Activated T-helper 2 cell treated with anti-CD3 and anti-CD28 coated beads, Interferon-gamma antibody, Interleukin-2, Interleukin-4, amounts not matched to agents 10 μg/mL and 5 μg/mL and 100 μg/mL, durations not matched to agents 14 hours and 24 hours and 36 hours (primary cell): ENCODE results near the gene SFTPA1. TPM values are rescaled to one million over a fixed set of nuclear protein-coding genes. Genes with fewer than 3 reads are reported as not detected.
"Not testable (repeated sequence)": the region's sequence is repeated elsewhere in the genome, so short reads cannot be mapped to it uniquely, and the experiment has no call there.

Experiments
- DNase-seq: peaks from one replicate; pipeline ENCODE4 v3.0.0; 2021; ENCODE audit warnings: low spot score
- H3K27ac Mint-ChIP-seq: one replicate; pipeline ENCODE4 v1.8.0; 2021; ENCODE audit warnings: mixed read lengths
- H3K27me3 Mint-ChIP-seq: one replicate; pipeline ENCODE4 v1.8.0; 2021; ENCODE audit warnings: low read depth, mixed read lengths
- H3K36me3 Mint-ChIP-seq: one replicate; pipeline ENCODE4 v1.8.0; 2021; ENCODE audit warnings: low read depth, mixed read lengths
- H3K4me1 Mint-ChIP-seq: one replicate; pipeline ENCODE4 v1.8.0; 2021; ENCODE audit warnings: low read depth, mixed read lengths
- H3K4me3 Mint-ChIP-seq: one replicate; pipeline ENCODE4 v1.8.0; 2021; ENCODE audit warnings: low read depth, mild to moderate bottlenecking, moderate library complexity, mixed read lengths
- H3K9me3 Mint-ChIP-seq: one replicate; pipeline ENCODE4 v1.8.0; 2021; ENCODE audit warnings: mixed read lengths
- intact Hi-C: fragments of 100-400 bp; cut with micrococcal nuclease; formaldehyde crosslinking; loops from one replicate; pipeline ENCODE4 v1.15.1; 2023
- total RNA-seq: library from RNA; stranded (reverse); gene quantifications from 2 replicates; pipeline ENCODE4 v1.2.3, GENCODE V29; 2022

SFTPA1 gene
- total RNA-seq: not detected in 2 replicates

DNA sequence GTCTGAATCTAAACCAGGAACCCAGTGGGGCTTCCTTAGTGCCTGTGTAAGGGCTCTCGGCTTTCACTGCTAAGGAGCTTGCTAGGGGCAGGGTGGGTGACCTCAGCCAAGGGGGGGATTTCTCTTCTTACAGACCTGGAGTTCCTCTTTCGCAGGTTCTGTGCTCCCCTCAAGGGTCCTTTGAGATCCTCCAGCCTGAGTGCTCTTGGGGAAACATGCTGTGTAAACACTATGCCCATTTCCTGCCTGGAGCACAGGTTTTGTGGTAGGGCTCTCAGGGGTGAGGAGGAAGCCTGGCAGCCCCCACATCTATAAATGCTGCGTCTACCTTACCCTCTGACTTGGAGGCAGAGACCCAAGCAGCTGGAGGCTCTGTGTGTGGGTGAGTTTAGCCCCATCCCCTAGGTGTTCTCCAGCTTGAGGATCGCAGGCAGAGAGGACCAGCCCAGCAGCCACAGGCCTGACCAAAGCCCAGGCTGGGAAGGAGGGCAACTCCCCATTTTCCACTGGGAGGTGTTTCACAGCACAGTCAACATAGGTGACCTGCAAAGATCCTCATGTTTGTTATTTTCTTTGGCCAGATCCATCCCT lies at the start of gene SFTPA1:
Gene SFTPA1, plus strand, starts transcription at position 339 of the 591 bp plus-strand sequence. CDS start 887 bp downstream, outside the sequence.
- Mint-ChIP-seq H3K9me3 (no peaks in the 10 kb centered on the region), H3K27me3 (peaks cover 6% of the 10 kb centered on the region), H3K36me3 (no peaks in the 10 kb centered on the region), H3K4me3 (no peak within 1 kb of the TSS), H3K27ac (no peak within 1 kb of the TSS), H3K4me1 (no peaks in the 10 kb centered on the region)
- DNase-seq: no peak
- intact Hi-C loops: no loop called here

GRCh38 chr10:79561257-79561656 lies 49.5 kb upstream of the SFTPA1 start:
- DNase-seq: no peak
- H3K27me3 Mint-ChIP-seq: peaks cover 16% of the 10 kb centered on the region
- intact Hi-C loops: loop anchor here (5.0 kb wide), 1 partner anchor 371 kb away; no protein-coding TSS in a partner anchor
- H3K9me3 Mint-ChIP-seq: no peaks in the 10 kb centered on the region
- H3K27ac Mint-ChIP-seq: no peak overlapping the region
- H3K4me1 Mint-ChIP-seq: no peaks in the 10 kb centered on the region
- no peaks in the 10 kb centered on the region for H3K36me3 Mint-ChIP-seq
- H3K4me3 Mint-ChIP-seq: no peak overlapping the region

DNA sequence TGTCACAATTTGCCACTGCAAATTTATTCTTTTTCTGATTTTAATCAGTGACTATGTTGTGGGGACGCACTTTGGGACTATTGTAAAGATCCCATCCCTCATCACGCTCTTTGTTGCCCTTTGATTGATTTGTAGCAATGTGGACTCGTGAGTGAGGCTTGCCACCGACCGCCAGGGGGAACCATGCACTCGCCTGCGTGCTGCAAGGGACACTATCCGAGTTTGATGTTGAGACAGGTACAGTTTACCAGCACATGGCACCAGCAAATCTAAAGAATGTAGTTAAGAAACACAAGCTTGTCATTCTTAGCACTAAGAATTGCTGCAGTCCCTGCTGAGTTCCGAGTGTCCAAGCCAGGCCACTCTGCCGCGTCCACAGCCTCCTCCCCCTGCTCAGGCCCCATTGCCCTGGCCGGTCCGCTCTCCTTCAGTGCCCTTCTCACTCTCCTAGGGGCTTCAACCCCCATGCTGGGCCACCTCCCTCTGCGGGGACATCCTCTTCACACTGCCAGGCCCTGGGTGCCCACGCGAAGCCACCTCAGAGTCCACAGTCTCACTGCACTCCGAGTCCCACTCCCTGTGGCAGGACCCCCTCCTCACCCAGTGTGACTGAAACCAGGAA lies 48.5 kb upstream of the SFTPA1 start:
- no peak overlapping the region for H3K27ac Mint-ChIP-seq
- H3K4me3 Mint-ChIP-seq: no peak overlapping the region
- peak; percentile 41 for DNase-seq
- no peaks in the 10 kb centered on the region for H3K9me3 Mint-ChIP-seq
- intact Hi-C loops: loop anchor here (5.0 kb wide), 1 partner anchor 370 kb away; no protein-coding TSS in a partner anchor
- no peaks in the 10 kb centered on the region for H3K4me1 Mint-ChIP-seq
- peaks cover 22% of the 10 kb centered on the region for H3K27me3 Mint-ChIP-seq
- H3K36me3 Mint-ChIP-seq: no peaks in the 10 kb centered on the region

DNA sequence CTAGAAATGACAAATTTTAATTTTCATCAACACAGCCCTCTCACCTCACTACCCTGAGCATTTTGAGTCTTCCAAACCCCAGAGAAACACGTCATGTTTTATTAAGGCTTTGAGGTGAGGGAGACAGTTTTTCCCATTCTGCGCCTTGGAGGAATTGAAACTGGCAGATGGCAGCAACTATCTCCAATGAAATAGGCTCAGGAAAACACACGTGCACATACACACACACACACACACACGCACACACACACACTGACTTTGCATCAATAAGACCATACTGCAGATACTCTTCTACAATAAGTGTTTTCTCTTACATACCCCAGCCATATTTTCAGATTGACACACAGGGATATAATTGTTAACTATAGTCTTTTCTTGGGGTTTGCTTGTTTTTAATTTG lies 47.3 kb upstream of the SFTPA1 start:
- no peaks in the 10 kb centered on the region for H3K9me3 Mint-ChIP-seq
- peaks cover 28% of the 10 kb centered on the region for H3K27me3 Mint-ChIP-seq
- H3K27ac Mint-ChIP-seq: no peak overlapping the region
- no peaks in the 10 kb centered on the region for H3K4me1 Mint-ChIP-seq
- DNase-seq: no peak
- intact Hi-C loops: loop anchor here (5.0 kb wide), 1 partner anchor 369 kb away; no protein-coding TSS in a partner anchor
- H3K36me3 Mint-ChIP-seq: no peaks in the 10 kb centered on the region
- no peak overlapping the region for H3K4me3 Mint-ChIP-seq

DNA sequence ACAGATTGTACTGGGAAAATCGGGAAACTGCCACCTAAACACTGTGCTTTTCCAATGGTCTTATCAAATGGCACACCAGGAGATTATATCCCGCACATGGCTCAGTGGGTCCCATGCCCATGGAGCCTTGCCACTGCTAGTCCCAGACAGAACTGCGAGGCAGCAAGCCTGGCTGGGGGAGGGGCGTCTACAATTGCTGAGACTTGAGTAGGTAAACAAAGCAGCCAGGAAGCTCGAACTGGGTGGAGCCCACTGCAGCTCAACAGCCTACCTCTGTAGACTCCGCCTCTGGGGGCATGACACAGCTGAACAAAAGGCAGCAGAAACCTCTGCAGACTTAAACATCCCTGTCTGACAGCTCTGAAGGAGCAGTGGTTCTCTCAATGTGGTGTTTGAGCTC lies 40.1 kb upstream of the SFTPA1 start:
- H3K4me3 Mint-ChIP-seq, H3K4me1 Mint-ChIP-seq, DNase-seq, H3K36me3 Mint-ChIP-seq, H3K27ac Mint-ChIP-seq, intact Hi-C loops, H3K9me3 Mint-ChIP-seq: not testable (repeated sequence)
- peaks cover 62% of the 10 kb centered on the region for H3K27me3 Mint-ChIP-seq

DNA sequence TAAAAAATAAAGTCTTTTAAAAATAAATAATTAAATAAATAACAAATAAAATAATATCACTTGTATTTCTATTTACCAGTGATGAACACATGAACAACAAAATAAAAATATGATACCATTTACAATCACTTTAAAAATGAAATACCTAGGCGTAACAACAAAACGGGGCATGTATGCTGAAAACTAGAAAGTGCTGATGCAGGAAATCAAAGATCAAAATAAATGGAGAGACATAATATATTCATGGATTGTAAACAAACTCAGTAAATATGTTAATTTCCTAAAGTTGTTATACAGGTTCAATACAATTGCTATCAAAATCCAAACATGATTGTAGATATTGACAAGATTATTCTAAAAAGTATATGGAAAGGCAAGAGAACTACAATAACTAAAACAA lies 31.4 kb upstream of the SFTPA1 start:
- intact Hi-C loops: no loop called here
- Mint-ChIP-seq H3K4me3 (no peak overlapping the region), H3K9me3 (no peaks in the 10 kb centered on the region)

GRCh38 chr10:79581044-79581443 lies 29.7 kb upstream of the SFTPA1 start:
- Mint-ChIP-seq H3K27me3 (peaks cover 20% of the 10 kb centered on the region), H3K4me1 (peaks cover 1% of the 10 kb centered on the region), H3K9me3 (no peaks in the 10 kb centered on the region), H3K27ac (no peak overlapping the region), H3K4me3 (no peak overlapping the region), H3K36me3 (no peaks in the 10 kb centered on the region)
- intact Hi-C loops: no loop called here
- DNase-seq: no peak

More for the DNA sequence above, 31.4 kb upstream of the SFTPA1 start:
- no peak overlapping the region for H3K27ac Mint-ChIP-seq
- H3K27me3 Mint-ChIP-seq: peaks cover 24% of the 10 kb centered on the region
- H3K4me1 Mint-ChIP-seq: peaks cover 1% of the 10 kb centered on the region
- no peak for DNase-seq
- no peaks in the 10 kb centered on the region for H3K36me3 Mint-ChIP-seq

- Mint-ChIP-seq H3K36me3 (no peaks in the 10 kb centered on the region), H3K4me3 (no peak overlapping the region), H3K9me3 (no peaks in the 10 kb centered on the region), H3K27me3 (peaks cover 17% of the 10 kb centered on the region), H3K4me1 (peaks cover 1% of the 10 kb centered on the region), H3K27ac (no peak overlapping the region)
- no peak for DNase-seq
- intact Hi-C loops: no loop called here
Observed at GRCh38 chr10:79582096-79582495, 28.6 kb upstream of the SFTPA1 start.

- DNase-seq, H3K9me3 Mint-ChIP-seq, H3K36me3 Mint-ChIP-seq, H3K27ac Mint-ChIP-seq, H3K4me3 Mint-ChIP-seq, intact Hi-C loops, H3K4me1 Mint-ChIP-seq: not testable (repeated sequence)
- peaks cover 16% of the 10 kb centered on the region for H3K27me3 Mint-ChIP-seq
Observed at GRCh38 chr10:79582954-79583353, 27.8 kb upstream of the SFTPA1 start.

DNA sequence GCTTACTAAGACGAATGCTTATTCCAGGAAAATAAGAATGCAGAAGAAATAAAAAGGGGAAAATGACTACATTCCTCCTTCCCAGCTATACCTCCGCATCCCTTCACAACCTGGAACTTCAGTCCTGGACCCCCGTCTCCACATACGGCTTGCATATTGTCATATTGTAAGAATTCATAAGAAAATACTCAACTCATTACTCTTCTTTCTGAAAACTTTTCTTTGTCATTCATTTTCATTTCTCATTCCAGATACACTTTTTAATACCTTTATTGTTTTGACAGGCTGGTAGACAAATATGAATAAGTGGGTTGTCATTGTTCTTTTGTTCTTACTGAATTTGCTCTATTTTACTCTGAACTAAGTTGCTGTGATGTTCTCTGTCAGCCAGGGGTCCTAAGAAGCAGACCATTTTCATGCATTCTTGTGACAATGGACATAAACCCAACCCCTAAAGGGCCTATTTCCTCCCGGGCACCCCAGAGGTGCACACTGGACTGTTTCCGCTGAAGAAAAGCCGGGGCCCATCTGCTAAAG lies 27.2 kb upstream of the SFTPA1 start:
- DNase-seq: no peak
- intact Hi-C loops: no loop called here
- Mint-ChIP-seq H3K4me3 (no peak overlapping the region), H3K27ac (no peak overlapping the region), H3K4me1 (peaks cover 1% of the 10 kb centered on the region), H3K36me3 (no peaks in the 10 kb centered on the region), H3K27me3 (peaks cover 17% of the 10 kb centered on the region), H3K9me3 (no peaks in the 10 kb centered on the region)

DNA sequence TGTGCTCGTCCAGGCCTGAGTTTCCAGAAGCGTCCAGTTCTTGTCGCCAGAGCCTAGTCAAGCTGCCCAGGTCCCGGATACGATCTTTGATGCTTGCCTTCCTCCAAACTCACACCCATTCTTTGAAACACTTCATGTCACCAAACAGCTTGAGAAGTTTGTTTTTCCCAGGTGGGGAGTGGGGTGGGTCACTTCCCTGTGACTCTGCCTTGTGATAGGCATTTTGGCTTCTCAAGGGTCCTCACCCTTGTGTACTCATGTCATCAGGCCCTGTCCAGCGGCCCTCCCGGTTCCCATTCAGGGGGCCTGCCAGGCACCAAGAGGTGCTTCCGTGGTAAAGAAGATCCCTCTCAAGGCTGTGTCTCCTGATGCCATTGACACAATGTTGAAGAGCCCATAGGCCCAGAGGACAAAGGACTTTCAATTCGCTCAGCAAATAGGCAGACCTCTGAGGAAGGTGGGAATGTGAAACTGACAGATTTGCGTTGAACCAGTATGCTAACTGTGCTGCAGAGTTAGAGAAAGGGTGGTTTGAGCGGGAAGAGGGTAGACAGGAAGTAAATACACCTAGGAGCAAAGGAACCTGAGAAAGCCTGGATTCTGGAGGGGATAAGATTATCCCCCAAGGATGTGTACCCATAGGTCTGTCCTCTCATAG lies 24.7 kb upstream of the SFTPA1 start:
- no peak overlapping the region for H3K4me3 Mint-ChIP-seq
- DNase-seq: no peak
- intact Hi-C loops: no loop called here
- no peaks in the 10 kb centered on the region for H3K9me3 Mint-ChIP-seq
- no peaks in the 10 kb centered on the region for H3K36me3 Mint-ChIP-seq
- H3K27ac Mint-ChIP-seq: no peak overlapping the region
- no peaks in the 10 kb centered on the region for H3K4me1 Mint-ChIP-seq
- peaks cover 20% of the 10 kb centered on the region for H3K27me3 Mint-ChIP-seq

GRCh38 chr10:79586933-79587332 lies 23.8 kb upstream of the SFTPA1 start:
- Mint-ChIP-seq H3K27me3 (peaks cover 21% of the 10 kb centered on the region), H3K27ac (no peak overlapping the region), H3K4me3 (no peak overlapping the region), H3K36me3 (no peaks in the 10 kb centered on the region), H3K4me1 (no peaks in the 10 kb centered on the region), H3K9me3 (no peaks in the 10 kb centered on the region)
- DNase-seq: no peak
- intact Hi-C loops: no loop called here

- Mint-ChIP-seq H3K9me3 (no peaks in the 10 kb centered on the region), H3K27ac (no peak overlapping the region), H3K27me3 (peaks cover 21% of the 10 kb centered on the region), H3K36me3 (no peaks in the 10 kb centered on the region), H3K4me1 (no peaks in the 10 kb centered on the region), H3K4me3 (no peak overlapping the region)
- intact Hi-C loops: no loop called here
- no peak for DNase-seq
Observed at GRCh38 chr10:79588800-79589199, 21.9 kb upstream of the SFTPA1 start.
